DMS 273 (cell line): ENCODE results near the gene TSR3.
"Not testable (repeated sequence)": the region's sequence is repeated elsewhere in the genome, so short reads cannot be mapped to it uniquely, and the experiment has no call there.

Experiments used
- DNase-seq: peaks from one replicate; lab custom pipeline; 2025; ENCODE audit not compliant: unreplicated experiment; lab: John Stamatoyannopoulos, UW

The TSR3 gene

DNA sequence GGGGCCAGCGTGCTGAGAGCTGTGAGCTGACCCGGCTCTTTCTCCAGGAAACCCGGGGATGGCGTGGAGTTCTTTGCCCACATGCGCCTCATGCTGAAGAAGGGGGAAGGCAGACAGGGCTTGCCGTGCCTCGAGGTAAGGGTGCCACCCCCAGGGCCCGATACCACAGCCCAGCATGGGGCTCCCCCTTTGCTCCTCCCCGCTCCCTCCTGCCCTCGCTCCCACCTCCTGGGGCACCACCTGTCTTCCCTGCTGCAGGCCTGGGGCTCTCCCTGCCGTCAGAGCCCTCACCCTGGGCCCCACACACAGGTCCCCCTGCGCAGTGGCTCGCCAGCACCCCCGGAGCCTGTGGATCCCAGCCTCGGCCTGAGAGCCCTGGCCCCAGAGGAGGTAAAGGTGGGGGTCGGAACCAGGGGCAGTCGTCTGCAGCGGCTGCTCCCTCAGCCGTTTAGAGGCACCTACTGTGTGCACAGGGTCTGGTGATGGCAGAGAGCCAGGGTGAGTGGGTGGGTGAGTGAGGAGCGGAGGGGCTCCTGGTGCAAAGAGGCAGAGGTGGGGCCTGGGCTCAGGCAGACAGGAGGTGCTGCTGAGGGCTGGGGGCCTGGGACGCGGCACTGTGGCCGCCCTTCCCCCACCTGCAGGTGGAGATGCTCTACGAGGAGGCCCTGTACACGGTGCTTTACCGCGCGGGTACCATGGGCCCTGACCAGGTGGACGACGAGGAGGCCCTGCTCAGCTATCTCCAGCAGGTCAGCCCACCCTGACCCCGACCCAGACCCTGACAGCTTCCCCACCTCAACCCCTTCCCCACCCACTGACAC is 12.6 kb downstream of the TSR3 start:
- DNase-seq = no peak

DNA sequence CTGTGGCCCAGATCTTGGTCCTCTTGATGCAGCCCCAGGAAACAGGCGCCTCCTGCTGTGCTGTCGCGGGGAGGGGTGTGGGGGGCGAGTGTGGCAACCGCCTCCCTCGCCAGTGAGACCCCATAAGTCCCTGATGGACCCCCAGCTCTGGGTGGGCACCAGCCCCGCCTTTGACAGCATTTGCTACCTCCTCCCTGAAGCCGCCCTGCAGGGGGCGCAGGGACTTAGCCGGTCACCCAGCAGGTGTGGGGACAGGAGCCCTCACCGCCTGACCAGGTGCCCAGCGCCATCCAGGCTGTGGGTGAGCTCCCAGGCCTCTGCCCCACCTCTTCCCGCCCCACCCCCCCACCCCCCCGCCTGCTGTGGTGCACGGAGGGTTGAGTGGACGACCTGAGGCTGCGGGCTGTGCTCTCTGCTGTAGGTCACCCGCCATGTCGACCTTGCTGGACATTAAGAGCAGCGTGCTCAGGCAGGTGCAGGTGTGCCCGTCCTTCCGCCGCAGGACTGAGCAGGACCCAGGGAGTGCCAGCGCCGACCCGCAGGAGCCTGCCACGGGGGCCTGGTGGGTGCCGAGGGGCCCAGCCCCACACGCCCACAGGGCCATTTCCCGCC is 13.5 kb downstream of the TSR3 start:
- DNase-seq = peak; percentile 77

DNA sequence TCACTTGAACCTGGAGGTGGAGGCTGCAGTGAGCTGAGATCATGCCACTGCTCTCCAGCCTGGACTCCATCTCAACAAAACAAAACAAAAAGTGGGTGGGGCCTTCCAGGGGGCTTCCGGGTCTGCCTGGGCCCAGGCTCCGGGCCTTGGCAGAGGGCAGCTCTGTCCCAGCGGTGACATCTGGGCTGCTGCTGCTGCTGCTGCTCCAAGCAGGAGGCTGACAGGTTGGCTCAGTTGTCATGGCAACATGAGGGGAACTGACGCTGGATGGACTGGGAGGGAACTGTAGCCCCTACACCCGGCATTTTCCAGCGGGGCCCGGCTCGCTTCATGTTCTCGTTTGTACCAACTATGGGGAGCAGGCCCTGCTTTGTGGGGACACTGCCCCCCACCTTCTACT is 14.2 kb downstream of the TSR3 start:
- peak; percentile 90 for DNase-seq

DNA sequence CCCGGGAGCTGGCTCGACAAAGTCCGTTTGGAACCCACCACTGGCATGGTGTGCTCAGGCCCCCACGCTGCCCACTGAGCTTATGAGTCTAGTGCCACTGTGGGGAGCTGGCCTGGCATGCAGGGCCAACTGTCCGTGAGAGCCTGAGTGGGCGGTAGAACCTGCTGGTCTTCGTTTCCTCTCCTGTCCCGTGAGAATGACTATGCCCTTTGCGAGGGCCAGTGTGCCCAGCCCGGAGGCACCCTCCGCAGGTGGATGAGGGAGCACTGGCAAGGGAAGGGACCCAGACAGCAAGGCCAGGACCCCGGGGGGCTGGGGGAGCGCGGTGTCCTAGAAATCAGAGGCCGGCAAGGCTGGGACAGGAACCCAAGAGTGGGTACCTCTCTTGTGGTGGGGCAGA is 15.1 kb downstream of the TSR3 start:
- no peak for DNase-seq

DNA sequence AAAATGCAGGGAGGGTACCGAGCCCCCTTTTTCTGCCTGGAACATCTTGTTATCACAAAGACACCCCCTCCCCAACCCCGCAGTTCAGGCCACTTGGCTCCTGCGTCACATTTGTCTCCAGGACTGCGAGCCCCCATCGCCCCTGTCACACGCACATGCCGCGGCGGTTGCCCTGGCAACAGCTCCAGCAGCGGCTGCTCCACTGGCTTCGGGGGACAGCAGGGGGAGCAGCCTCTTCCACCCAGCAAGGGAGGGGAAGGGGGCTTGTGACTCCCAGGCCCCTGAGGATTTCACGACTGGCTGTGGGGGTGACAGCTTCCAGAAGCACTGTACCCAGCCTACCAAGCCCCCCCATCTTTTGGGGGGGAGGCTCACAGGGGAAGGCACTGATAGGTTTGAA is 15.7 kb downstream of the TSR3 start:
- peak; percentile 76 for DNase-seq

DNA sequence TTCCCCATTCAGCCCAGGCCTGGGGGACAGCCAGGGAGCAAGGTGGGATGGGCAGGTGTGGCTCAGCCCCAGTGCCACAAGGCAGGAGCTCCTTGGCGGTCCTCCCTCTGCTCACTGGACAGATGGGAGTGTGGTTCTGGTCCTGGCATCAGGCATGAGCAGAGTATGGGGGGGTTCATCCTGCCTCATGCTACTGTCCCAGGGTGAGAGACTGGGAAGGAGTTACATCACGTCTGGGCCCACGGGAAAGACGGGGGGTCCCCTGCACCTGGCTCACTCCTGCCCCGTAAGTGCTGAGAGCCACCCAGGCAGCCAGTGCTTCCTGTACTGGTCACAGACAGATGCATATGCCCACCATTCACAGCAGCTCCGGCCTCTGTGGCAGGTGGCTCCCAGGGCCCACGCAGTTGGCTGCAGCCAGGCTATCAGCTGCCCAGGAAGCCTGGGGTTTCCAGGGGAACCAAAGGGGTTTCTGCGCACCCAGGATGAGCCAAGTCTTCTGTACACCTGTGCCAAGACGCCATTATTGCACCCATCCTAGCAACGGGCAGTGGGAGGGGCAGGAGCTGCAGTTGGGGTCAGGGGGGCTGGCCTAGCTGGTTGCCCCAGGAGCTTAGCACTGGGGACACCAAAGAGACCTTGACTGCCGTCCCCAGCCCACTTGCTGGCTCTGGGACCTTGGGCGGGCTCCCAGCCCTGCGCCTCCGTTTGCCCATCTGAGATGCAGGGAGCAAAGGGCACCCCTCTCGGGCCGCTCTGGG is 16.3 kb downstream of the TSR3 start:
- peak; percentile 69 for DNase-seq

DNA sequence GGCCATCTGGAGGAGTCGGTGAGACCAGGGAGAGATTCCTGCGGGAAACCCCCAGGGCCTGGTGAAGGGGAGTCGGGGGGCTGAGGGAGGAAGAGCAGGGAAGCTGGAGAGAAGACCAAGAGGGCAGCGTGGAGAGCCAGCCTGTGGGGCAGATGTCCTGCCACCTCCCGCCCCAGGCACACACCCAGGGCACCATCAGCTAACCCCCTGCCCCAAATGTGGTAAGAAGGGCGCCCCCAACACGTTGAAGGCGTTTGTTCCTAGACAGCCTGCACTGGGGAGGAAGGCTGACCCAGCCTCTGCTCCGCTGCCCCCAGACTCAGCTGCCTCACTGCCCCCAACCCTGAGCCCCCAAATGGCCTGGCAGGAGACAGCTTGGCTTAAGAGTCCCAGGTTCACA is 16.9 kb downstream of the TSR3 start:
- DNase-seq = no peak

DNA sequence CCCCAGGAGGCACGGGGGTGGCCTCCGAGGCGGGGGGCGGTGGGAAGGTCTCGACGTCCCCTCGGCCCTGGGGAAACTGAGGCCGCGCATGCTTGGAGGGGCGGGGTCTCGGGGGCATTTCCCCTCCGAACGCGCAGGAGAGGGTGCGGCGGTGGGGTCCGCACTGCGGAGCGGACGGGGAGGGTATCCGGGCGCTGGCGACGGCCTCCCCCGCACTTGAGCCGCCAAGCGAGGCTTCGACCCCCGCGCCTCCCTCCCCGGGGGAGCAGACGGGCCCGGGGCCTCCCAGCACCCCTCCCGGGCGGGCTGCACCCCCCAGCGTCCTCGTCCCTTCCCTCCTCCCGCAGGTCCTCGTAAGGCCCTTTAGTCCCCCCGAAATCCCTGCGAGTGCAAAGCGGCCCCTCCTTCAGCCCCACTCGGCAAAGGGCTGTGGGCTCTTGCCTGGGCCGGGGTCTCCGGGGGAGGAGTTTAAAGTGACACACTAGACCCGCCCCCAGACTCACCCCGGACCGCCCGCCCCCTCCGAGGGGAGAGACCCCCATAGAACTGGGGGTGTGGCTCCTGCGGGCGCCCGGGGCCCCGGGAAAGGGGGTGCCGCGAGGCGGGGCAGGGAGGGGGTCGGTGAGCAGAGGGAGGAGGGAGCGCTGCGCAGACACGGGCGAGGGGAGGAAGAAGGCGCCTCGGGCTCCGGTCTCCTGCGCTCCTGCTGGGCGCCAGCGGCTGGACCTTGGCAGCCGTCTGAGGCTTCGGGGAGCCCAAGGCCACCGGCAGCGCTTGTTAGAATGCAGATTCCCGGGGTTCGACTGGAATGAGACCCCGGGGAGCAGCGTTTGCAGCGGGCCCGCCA is 17.6 kb downstream of the TSR3 start:
- no peak for DNase-seq

DNA sequence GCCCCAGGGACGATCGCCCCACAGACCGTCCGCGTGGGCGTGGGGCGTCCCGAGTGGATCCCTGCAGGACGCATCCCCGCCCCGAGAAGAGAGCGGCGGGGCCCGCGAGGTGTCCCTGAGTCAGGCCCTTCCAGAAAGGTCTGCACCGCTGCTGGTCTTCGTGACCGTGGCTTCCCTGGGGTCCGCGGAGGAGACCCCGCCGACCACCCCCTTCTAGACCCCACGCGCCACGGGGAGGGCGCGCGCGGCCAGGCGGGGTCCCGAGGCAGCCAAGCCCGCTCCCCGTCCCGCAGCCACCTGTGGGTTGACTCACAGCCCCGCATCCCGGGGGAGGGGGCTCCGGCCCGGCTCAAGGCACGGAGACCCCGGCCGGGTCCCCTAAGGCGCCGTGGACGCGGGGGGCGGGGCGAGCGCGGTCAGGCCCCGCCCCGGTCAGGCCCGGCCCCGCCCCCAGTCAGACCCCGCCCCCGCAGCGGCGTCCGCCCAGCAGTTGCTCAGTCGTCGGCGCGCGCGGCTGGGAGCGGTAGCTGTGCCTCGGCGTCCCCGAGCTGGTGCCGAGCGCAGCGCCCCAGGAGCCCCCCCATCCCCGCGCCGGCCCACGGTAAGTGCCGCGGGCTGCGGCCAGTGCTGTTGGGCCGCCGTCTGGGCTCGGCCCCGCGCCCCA is 18.4 kb downstream of the TSR3 start, which contains the start of gene BAIAP3:
TSS of gene BAIAP3 (plus strand) at position 497 of the 664 bp plus-strand sequence. CDS start 4,905 bp downstream, outside the sequence.
- DNase-seq = peak; percentile 60

DNA sequence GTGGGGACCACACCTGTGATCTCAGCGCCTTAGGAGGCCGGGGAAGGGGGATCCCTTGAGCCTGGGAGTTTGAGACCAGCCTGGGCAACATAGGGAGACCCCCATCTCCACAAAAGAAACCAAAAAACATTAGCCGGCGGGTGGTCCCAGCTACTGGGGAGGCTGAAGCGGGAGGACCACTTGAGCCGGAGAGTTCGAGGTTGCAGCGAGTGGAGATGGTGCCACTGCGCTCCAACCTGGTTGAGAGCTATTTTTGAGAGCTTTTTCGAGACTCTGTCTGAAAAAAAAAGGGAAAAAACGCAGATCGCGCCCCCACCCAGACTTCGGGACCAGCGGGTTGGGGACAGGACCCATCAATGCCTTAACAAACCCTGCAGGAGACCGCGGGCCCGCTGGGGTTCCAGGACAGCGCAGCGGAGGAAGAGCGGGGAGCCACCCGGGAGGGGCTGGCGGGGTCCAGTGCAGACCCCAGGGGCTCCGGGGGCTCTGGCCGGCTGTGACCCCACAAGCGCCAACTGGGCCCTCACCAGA is 19.0 kb downstream of the TSR3 start:
- DNase-seq = no peak

DNA sequence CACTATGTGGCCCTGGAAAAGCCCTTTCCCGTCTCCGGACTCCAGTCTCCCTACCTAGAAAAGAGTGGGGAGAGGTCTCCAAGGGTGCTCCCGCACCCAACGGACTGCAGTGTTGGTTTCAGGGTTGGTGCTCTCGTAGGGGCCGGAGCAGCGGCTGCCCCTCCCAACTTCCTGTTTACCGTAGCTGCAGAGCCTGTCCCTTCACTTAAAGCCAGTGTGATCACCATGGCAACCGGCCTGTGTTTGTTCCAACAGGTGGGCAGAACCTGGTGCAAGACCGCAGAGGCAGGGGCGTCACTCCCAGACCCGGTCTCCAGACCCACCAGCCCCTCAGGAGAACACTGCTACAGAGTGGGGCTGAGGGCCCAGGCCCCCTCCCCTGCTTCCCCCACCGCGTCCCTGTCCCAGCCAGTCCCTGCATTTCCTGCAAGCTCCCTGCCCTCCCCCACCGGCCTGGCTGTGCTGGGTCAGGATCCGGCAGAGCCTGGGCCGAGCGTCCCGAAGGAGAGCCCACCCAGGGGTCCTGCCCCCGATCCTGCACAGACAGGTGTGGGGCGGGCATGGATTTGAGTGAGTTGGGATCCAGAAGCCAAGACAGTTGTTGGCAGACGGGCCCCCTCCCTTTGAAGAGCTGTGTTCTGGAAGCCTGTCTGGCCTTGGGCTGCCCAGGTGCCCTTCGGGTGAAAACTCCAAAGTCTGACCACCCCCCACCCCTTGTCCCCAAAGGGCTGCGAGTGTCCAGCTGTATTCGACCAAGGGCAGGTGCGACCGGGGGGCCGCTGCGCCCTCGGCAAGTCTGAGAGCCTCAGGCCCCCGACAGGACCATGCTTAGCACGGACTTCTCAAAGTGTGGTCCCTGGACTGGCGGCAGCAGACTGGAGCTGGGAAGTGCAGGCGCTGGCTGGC is 19.7 kb downstream of the TSR3 start:
- peak; percentile 76 for DNase-seq

DNA sequence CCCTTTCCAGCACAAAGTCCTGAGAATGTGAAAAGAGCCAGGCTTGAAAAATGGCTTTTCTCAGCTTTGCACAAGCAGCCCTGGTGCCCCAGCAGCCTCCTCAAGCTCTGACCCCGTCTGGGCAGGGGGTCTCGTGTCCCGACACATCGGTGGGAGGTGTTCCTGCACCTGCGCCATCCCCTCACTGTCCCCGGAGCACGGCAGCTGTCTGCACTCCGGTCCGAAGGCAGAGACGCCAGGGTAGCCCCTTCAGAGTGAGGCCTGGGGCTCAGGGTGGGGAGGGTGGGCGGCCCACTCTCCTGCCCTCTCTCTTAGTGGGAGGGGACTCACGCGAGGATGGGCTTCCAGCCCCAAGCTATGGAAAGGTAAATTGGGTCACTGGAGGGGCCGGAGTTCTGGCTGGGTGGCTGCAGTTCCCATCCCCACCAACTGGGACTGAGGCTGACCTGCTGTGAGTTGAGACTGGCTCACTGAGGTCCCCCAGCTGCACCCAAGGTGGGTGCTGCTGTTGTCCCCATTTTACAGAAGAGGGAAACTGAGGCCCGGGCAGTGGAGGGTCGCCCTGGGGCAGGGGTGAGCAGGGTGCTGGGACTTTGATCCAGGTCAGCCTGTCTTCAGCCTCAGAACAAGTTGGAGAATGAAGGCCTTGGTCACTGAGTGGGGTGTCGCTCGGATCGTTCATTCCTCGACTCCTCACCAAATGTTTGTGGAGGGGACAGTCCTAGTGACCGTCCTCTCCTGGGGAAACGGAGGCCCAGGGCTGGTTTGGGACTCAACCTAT is 20.6 kb downstream of the TSR3 start:
- no peak for DNase-seq

DNA sequence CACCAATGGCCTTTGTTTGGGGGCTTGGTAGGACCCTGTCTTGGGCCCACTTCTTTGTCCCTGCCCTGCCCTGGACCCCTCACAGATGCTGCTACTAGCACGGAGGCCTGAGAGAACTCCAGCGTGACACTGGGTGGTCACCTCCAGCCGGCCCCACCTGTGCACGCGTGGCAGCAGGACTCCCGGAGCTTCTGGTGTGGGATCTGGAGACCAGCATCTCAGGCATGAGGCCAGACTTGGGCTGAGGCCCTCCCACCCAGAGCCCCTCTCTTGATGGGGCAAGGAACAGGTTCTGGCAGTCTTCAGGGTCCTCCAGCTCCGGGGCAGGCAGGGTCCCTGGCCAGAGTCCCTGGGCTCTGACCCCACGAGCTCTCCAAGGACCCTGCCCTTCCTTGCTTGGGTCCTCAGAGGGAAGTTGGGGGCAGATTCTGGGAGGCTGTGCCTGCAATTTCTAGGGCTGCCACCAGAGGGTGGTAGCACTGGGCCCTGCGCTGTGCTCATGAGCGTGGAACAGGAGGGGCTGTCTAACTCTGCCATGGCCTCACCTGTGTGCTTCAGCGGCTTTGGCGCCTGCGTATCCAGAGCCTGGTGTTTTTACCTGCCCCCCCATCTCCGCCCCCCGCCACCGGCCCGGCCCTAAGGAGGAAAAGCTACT is 21.3 kb downstream of the TSR3 start:
- peak; percentile 60 for DNase-seq

DNA sequence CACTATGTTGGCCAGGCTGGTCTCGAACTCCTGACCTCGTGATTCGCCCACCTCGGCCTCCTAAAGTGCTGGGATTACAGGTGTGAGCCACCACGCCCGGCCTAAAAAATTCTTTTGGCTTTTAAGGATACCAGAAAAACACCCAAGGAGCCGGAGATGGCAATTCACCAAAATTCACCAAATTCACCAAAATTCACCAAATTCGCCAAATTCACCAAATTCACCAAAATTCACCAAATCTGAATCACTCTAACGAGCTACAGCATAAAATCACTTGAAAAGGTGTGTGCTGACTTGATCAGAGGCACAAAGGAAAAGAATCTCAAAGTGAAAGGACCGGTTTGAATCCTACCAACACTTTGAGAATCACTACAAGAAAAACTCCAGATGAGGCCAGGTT is 22.7 kb downstream of the TSR3 start:
- DNase-seq = not testable (repeated sequence)

DNA sequence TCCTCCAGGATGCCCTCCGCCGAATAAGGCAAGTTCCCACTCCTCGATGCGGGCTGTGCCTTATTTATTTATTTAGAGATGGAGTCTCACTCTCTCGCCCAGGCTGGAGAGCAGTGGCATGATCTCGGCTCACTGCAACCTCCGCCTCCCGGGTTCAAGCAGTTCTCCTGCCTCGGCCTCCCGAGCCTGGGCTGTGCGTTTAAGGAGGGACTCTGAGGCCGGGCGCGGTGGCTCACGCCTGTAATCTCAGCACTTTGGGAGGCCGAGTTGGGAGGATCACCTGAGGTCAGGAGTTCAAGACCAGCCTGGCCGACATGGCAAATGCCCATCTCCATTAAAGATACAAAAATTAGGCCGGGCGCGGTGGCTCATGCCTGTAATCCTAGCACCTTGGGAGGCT is 23.5 kb downstream of the TSR3 start:
- not testable (repeated sequence) for DNase-seq

DNA sequence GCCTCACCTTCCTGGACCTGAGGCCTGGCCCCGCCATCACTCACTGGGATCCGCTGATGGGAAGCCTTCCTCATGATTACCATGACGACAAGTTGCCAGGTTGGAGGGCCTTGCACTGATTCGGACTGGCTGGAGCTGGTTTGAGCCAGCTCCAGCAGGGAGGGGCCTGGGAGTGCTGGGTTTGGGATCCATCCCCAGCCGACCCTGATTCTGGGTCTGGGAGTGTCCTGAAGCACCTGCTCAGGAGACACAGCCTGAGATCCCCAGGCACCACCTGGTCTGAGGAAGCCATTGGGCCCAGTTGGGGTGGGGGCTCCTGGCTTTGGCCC is 24.1 kb downstream of the TSR3 start:
- peak; percentile 45 for DNase-seq

DNA sequence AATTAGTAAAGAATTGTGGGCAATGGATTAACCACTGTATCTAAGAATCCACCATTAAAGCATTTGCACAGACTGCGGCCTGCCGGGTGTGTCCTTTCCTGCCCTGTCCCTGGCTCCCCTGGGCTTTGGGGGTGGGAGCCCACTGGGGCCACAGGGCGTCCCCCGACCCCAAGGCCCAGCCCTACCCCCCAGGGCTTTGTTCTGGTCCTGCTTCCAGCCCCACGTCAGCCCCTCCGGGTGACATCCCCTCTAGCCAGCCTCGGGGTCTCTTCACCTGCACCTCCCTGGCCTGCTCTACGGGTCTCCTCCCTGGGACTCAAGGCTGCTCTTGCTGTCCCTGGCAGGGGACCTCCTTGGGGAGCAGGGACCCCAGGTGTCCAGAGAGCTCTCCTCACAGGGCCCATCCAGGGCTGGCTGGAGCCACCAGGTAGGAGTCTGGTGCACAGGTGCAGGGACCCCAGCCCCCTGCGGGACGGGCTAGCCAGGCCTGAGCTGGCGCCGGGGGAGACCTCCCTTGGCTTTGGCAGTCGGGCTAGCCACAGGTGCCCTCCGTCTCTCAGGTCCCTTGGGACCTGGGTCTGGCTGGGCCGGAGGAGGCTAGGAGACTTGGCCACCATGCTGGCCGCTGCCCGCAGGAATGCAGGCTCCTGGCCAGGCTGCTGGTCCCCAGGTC is 24.6 kb downstream of the TSR3 start:
- no peak for DNase-seq
